Right lung (tissue), 5 donors: ENCODE measurements around the gene ZNF507. TPM values are rescaled to one million over a fixed set of nuclear protein-coding genes. Genes with fewer than 3 reads are reported as not detected.
"Not testable (repeated sequence)": the region's sequence is repeated elsewhere in the genome, so short reads cannot be mapped to it uniquely, and the experiment has no call there.

ENCODE experiments used
- DNase-seq, 2 donors: peaks; one replicate each; pipeline ENCODE4 v3.0.0-alpha.2; 2013
- polyA plus RNA-seq, 5 donors: library from polyadenylated mRNA; unstranded; fragments of 120-200 nt; gene quantifications; one replicate each; pipeline versions ENCODE4 v1.2.1 to v1.2.3, GENCODE V29; 2013; ENCODE audit warnings: inconsistent platforms in 1 of 5, low replicate concordance in 1 of 5; ENCODE audit not compliant: insufficient read length in 5 of 5, insufficient read depth in 1 of 5

The ZNF507 gene
- polyA plus RNA-seq, 5 donors: 20.6 to 30.8 (median 30.0) TPM

- no peak for DNase-seq
Measured at GRCh38 chr19:32364040-32364439, 18.6 kb downstream of the ZNF507 start.

GRCh38 chr19:32367063-32367462 lies 21.7 kb downstream of the ZNF507 start:
- no peak for DNase-seq

GRCh38 chr19:32367948-32368536 lies 22.6 kb downstream of the ZNF507 start:
- DNase-seq: no peak

GRCh38 chr19:32368787-32369186 lies 23.4 kb downstream of the ZNF507 start:
- no peak for DNase-seq

GRCh38 chr19:32372726-32373517 lies 27.5 kb downstream of the ZNF507 start:
- DNase-seq: no peak

GRCh38 chr19:32373585-32374295 lies 28.3 kb downstream of the ZNF507 start:
- DNase-seq: peak; percentile 47 to 54

GRCh38 chr19:32374362-32374761 lies 29.0 kb downstream of the ZNF507 start:
- DNase-seq: not testable (repeated sequence)

- DNase-seq: not testable (repeated sequence)
Measured at GRCh38 chr19:32377088-32377487, 31.7 kb downstream of the ZNF507 start.

- DNase-seq: no peak
Measured at GRCh38 chr19:32380269-32380668, 34.9 kb downstream of the ZNF507 start.

GRCh38 chr19:32387701-32388392 lies 42.4 kb downstream of the ZNF507 start:
- no peak for DNase-seq

GRCh38 chr19:32388393-32388855 lies 43.0 kb downstream of the ZNF507 start:
- DNase-seq: no peak

GRCh38 chr19:32392901-32393300 lies 47.5 kb downstream of the ZNF507 start:
- DNase-seq: no peak

- DNase-seq: no peak
Measured at GRCh38 chr19:32396046-32396652, 50.7 kb downstream of the ZNF507 start.

GRCh38 chr19:32397671-32398101 lies 52.3 kb downstream of the ZNF507 start:
- DNase-seq: no peak

- DNase-seq: no peak
Measured at GRCh38 chr19:32401992-32402391, 56.6 kb downstream of the ZNF507 start.

GRCh38 chr19:32403291-32403995 lies 58.0 kb downstream of the ZNF507 start:
- DNase-seq: no peak

- no peak for DNase-seq
Measured at GRCh38 chr19:32404213-32404932, 59.0 kb downstream of the ZNF507 start.

GRCh38 chr19:32404933-32405430 lies 59.6 kb downstream of the ZNF507 start:
- DNase-seq: no peak

GRCh38 chr19:32405431-32406160 lies 60.2 kb downstream of the ZNF507 start, which contains the start of gene DPY19L3:
Gene DPY19L3, plus strand, starts transcription at chr19:32405770. Its CDS starts 2,484 bp downstream, at chr19:32408254.
- peak; percentile 95 to 96 for DNase-seq
